ENCODE measurements around the gene EFNA3. TPM values are rescaled to one million over a fixed set of nuclear protein-coding genes. Genes with fewer than 3 reads are reported as not detected.

The EFNA3 gene
- total RNA-seq, 5 donors from 2014 or later (not counting 1 experiment from before 2014, with no cell fraction given), result 0.68 to 2.6 (median 2.3) TPM; not detected in 1

GRCh38 chr1:155070721-155071569, 7.7 kb upstream of the EFNA3 start:
- ChIA-PET CTCF (interaction anchor here (0.5 to 1.0 kb wide), 2 partner anchors 14 to 21 kb away, joined by 6 to 10 read pairs; no protein-coding TSS in a partner anchor), POLR2A (no interaction called here)
- peaks cover 6 to 15% of the 10 kb centered on the region in 2 donors for H3K36me3 ChIP-seq (ENCODE audit: control insufficient read depth in 2 of 2, extremely low read depth in 1 of 2, insufficient read depth in 1 of 2, low read length in 1 of 2)
- H3K4me1 Mint-ChIP-seq, result peaks cover 23 to 37% (median 33%) of the 10 kb centered on the region in 3 donors
- ATAC-seq (replicated peaks in 1 of 4) (peak; percentile 93 to 97 (median 96)), DNase-seq (peak in 34 of 35 experiments; percentile 56 to 87 (median 79))
- H3K36me3 Mint-ChIP-seq, result peaks cover 11% of the 10 kb centered on the region
- H3K27ac Mint-ChIP-seq, result peak overlapping the region in 1 of 2 donors; percentile 33
- 21% methylated on average over 48 of the region's 61 CpGs for WGBS (ENCODE audit: insufficient coverage)
- H3K27me3 Mint-ChIP-seq, result no peaks in the 10 kb centered on the region
- peak overlapping the region; percentile 23 for H3K27ac ChIP-seq (ENCODE audit: low read length)
- H3K4me3 Mint-ChIP-seq, result peak overlapping the region; percentile 46 to 67 (median 47)
- H3K9me3 ChIP-seq, result no peaks in the 10 kb centered on the region
- peaks cover 28 to 39% of the 10 kb centered on the region in 2 experiments for H3K4me1 ChIP-seq (ENCODE audit: control insufficient read depth in 1 of 2, extremely low read depth in 1 of 2, insufficient read depth in 2 of 2, low read length in 2 of 2)
- H3K4me3 ChIP-seq (ENCODE audit: control insufficient read depth in 1 of 2, extremely low read depth in 1 of 2, low read length in 1 of 2), result peak overlapping the region; percentile 42 to 64
- H3K9me3 Mint-ChIP-seq, result no peaks in the 10 kb centered on the region
- peaks cover 0 to 9% of the 10 kb centered on the region in 2 experiments for H3K27me3 ChIP-seq (replicated peaks in 1 of 2; ENCODE audit: control insufficient read depth in 2 of 2, extremely low read depth in 1 of 2, insufficient read depth in 2 of 2, low read length in 1 of 2)

GRCh38 chr1:155071701-155072100, 6.9 kb upstream of the EFNA3 start:
- ChIA-PET POLR2A (interaction anchor here in 1 of 2 donors (0.6 kb wide), 2 partner anchors 11 to 212 kb away, joined by 3 to 4 read pairs; no protein-coding TSS in a partner anchor), CTCF (no interaction called here)
- H3K9me3 ChIP-seq, result no peaks in the 10 kb centered on the region
- Mint-ChIP-seq H3K36me3 (peaks cover 7% of the 10 kb centered on the region), H3K27me3 (no peaks in the 10 kb centered on the region), H3K27ac (peak overlapping the region; percentile 33 to 64), H3K4me1 (peaks cover 23 to 32% (median 30%) of the 10 kb centered on the region in 3 donors), H3K4me3 (peak overlapping the region; percentile 46 to 67 (median 47)), H3K9me3 (no peaks in the 10 kb centered on the region)
- H3K27me3 ChIP-seq (replicated peaks in 1 of 2; ENCODE audit: control insufficient read depth in 2 of 2, extremely low read depth in 1 of 2, insufficient read depth in 2 of 2, low read length in 1 of 2), result peaks cover 0 to 9% of the 10 kb centered on the region in 2 experiments
- no peak overlapping the region for H3K4me3 ChIP-seq (ENCODE audit: control insufficient read depth in 1 of 2, extremely low read depth in 1 of 2, low read length in 1 of 2)
- peaks cover 6 to 15% of the 10 kb centered on the region in 2 donors for H3K36me3 ChIP-seq (ENCODE audit: control insufficient read depth in 2 of 2, extremely low read depth in 1 of 2, insufficient read depth in 1 of 2, low read length in 1 of 2)
- peaks cover 35 to 43% of the 10 kb centered on the region in 2 experiments for H3K4me1 ChIP-seq (ENCODE audit: control insufficient read depth in 1 of 2, extremely low read depth in 1 of 2, insufficient read depth in 2 of 2, low read length in 2 of 2)
- ATAC-seq (replicated peaks in 1 of 4) (no peak), DNase-seq (no peak)
- H3K27ac ChIP-seq (ENCODE audit: low read length), result no peak overlapping the region
- WGBS (ENCODE audit: insufficient coverage), result 79% methylated on average over 7 of the region's 14 CpGs

- H3K36me3 ChIP-seq (ENCODE audit: control insufficient read depth in 2 of 2, extremely low read depth in 1 of 2, insufficient read depth in 1 of 2, low read length in 1 of 2), result peaks cover 6 to 15% of the 10 kb centered on the region in 2 donors
- Mint-ChIP-seq H3K4me3 (peak overlapping the region in 1 of 3 donors; percentile 67), H3K36me3 (no peaks in the 10 kb centered on the region), H3K27ac (peak overlapping the region in 1 of 2 donors; percentile 24), H3K9me3 (no peaks in the 10 kb centered on the region), H3K4me1 (peaks cover 23 to 37% (median 29%) of the 10 kb centered on the region in 3 donors), H3K27me3 (no peaks in the 10 kb centered on the region)
- H3K4me3 ChIP-seq (ENCODE audit: control insufficient read depth in 1 of 2, extremely low read depth in 1 of 2, low read length in 1 of 2), result no peak overlapping the region
- H3K27me3 ChIP-seq (replicated peaks in 1 of 2; ENCODE audit: control insufficient read depth in 2 of 2, extremely low read depth in 1 of 2, insufficient read depth in 2 of 2, low read length in 1 of 2), result peaks cover 0 to 9% of the 10 kb centered on the region in 2 experiments
- WGBS (ENCODE audit: insufficient coverage), result 88% methylated on average over 4 of the region's 7 CpGs
- DNase-seq, result no peak
- H3K27ac ChIP-seq (ENCODE audit: low read length), result no peak overlapping the region
- ChIA-PET POLR2A (no interaction called here), CTCF (interaction anchor here in 1 of 2 donors (1.0 kb wide), 1 partner anchor 13 kb away, joined by 4 read pairs; no protein-coding TSS in a partner anchor)
- H3K9me3 ChIP-seq, result no peaks in the 10 kb centered on the region
- no peak for ATAC-seq (replicated peaks in 1 of 4)
- H3K4me1 ChIP-seq (ENCODE audit: control insufficient read depth in 1 of 2, extremely low read depth in 1 of 2, insufficient read depth in 2 of 2, low read length in 2 of 2), result peaks cover 43 to 44% of the 10 kb centered on the region in 2 experiments
Observed at GRCh38 chr1:155072531-155073289, 5.9 kb upstream of the EFNA3 start.

GRCh38 chr1:155073377-155074242, 5.0 kb upstream of the EFNA3 start:
- CTCF ChIA-PET, result interaction anchor here in 1 of 2 donors (0.5 to 1.0 kb wide), 2 partner anchors 12 to 89 kb away, joined by 4 to 7 read pairs; no protein-coding TSS in a partner anchor
- Histone ChIP-seq H3K27ac (ENCODE audit: low read length) (no peak overlapping the region), H3K4me1 (ENCODE audit: control insufficient read depth in 1 of 2, extremely low read depth in 1 of 2, insufficient read depth in 2 of 2, low read length in 2 of 2) (peaks cover 44 to 48% of the 10 kb centered on the region in 2 experiments), H3K9me3 (no peaks in the 10 kb centered on the region), H3K27me3 (replicated peaks in 1 of 2; ENCODE audit: control insufficient read depth in 2 of 2, extremely low read depth in 1 of 2, insufficient read depth in 2 of 2, low read length in 1 of 2) (peaks cover 0 to 17% of the 10 kb centered on the region in 2 experiments), H3K4me3 (ENCODE audit: control insufficient read depth in 1 of 2, extremely low read depth in 1 of 2, low read length in 1 of 2) (peak overlapping the region in 1 of 2 donors; percentile 17), H3K36me3 (ENCODE audit: control insufficient read depth in 2 of 2, extremely low read depth in 1 of 2, insufficient read depth in 1 of 2, low read length in 1 of 2) (peaks cover 6 to 8% of the 10 kb centered on the region in 2 donors)
- 100% methylated on average over 1 of the region's 3 CpGs for whole genome bisulfite sequencing (ENCODE audit: insufficient coverage)
- POLR2A ChIA-PET, result no interaction called here
- H3K9me3 Mint-ChIP-seq, result no peaks in the 10 kb centered on the region
- no peak overlapping the region for H3K4me3 Mint-ChIP-seq
- ATAC-seq (replicated peaks in 1 of 4) (peak in 1 of 4 experiments; percentile 17), DNase-seq (no peak)
- no peaks in the 10 kb centered on the region for H3K27me3 Mint-ChIP-seq
- peaks cover 25 to 38% (median 29%) of the 10 kb centered on the region in 3 donors for H3K4me1 Mint-ChIP-seq
- no peaks in the 10 kb centered on the region for H3K36me3 Mint-ChIP-seq
- peak overlapping the region in 1 of 2 donors; percentile 24 for H3K27ac Mint-ChIP-seq

- ChIA-PET POLR2A (no interaction called here), CTCF (interaction anchor here in 1 of 2 donors (0.6 to 1.6 kb wide), 2 partner anchors 9 to 264 kb away, joined by 3 to 6 read pairs; no protein-coding TSS in a partner anchor)
- ATAC-seq (replicated peaks in 1 of 4), result no peak
- WGBS (ENCODE audit: insufficient coverage), result no CpG with 5 or more reads among the region's 5 CpGs
- no peak overlapping the region for H3K4me3 ChIP-seq (ENCODE audit: control insufficient read depth in 1 of 2, extremely low read depth in 1 of 2, low read length in 1 of 2)
- H3K27me3 Mint-ChIP-seq, result peaks cover 5 to 6% of the 10 kb centered on the region in 2 donors
- no peaks in the 10 kb centered on the region for H3K36me3 Mint-ChIP-seq
- DNase-seq, result no peak
- H3K27ac Mint-ChIP-seq, result no peak overlapping the region
- peaks cover 0 to 31% of the 10 kb centered on the region in 2 experiments for H3K27me3 ChIP-seq (replicated peaks in 1 of 2; ENCODE audit: control insufficient read depth in 2 of 2, extremely low read depth in 1 of 2, insufficient read depth in 2 of 2, low read length in 1 of 2)
- no peak overlapping the region for H3K27ac ChIP-seq (ENCODE audit: low read length)
- no peaks in the 10 kb centered on the region for H3K36me3 ChIP-seq (ENCODE audit: control insufficient read depth in 2 of 2, extremely low read depth in 1 of 2, insufficient read depth in 1 of 2, low read length in 1 of 2)
- H3K9me3 Mint-ChIP-seq, result no peaks in the 10 kb centered on the region
- peaks cover 29 to 45% (median 36%) of the 10 kb centered on the region in 3 donors for H3K4me1 Mint-ChIP-seq
- H3K4me1 ChIP-seq (ENCODE audit: control insufficient read depth in 1 of 2, extremely low read depth in 1 of 2, insufficient read depth in 2 of 2, low read length in 2 of 2), result peaks cover 54 to 55% of the 10 kb centered on the region in 2 experiments
- H3K4me3 Mint-ChIP-seq, result no peak overlapping the region
- H3K9me3 ChIP-seq, result no peaks in the 10 kb centered on the region
Observed at GRCh38 chr1:155075535-155075934, 3.1 kb upstream of the EFNA3 start.
